NCI-H2081 treated with DMSO at 0.1 percent for 48 hours (cell line): ENCODE results near the gene GREM2.

Source experiments
- DNase-seq: peaks from one replicate; lab custom pipeline; 2025; lab: John Stamatoyannopoulos, UW

Gene GREM2

GRCh38 chr1:240455228-240455821 is 156.6 kb downstream of the GREM2 start:
- no peak for DNase-seq

- no peak for DNase-seq
These were observed 166.6 kb downstream of the GREM2 start for GRCh38 chr1:240445369-240445768.

- DNase-seq, result no peak
These were observed 170.3 kb downstream of the GREM2 start for GRCh38 chr1:240441669-240442068.
